Common myeloid progenitor, CD34-positive (primary cell): ENCODE results near the gene NLN. TPM values are rescaled to one million over a fixed set of nuclear protein-coding genes. Genes with fewer than 3 reads are reported as not detected.
A peak's percentile ranks its signal among the peaks of the same experiment; 100 is the strongest.
"Not testable (repeated sequence)": the region's sequence is repeated elsewhere in the genome, so short reads cannot be mapped to it uniquely, and the experiment has no call there.

Source experiments
- CTCF ChIA-PET: fragments of 350-600 bp; sonication (Branson Sonifier 250); formaldehyde crosslinking; loops from one replicate; lab custom pipeline; 2021; ENCODE audit warnings: antibody characterized with exemption; lab: Charles Lee
- POLR2A ChIA-PET: fragments of 350-600 bp; sonication (Branson Sonifier 250); formaldehyde crosslinking; loops from one replicate; lab custom pipeline; 2021; ENCODE audit warnings: antibody characterized with exemption; lab: Charles Lee
- DNase-seq, 3 donors: peaks; one replicate each; pipeline versions ENCODE4 v3.0.0 to v3.0.0-alpha.2; 2013
- H3K27ac ChIP-seq, 2 experiments: 1 replicate in 1 of 2; 2 replicates in 1 of 2; pipeline ENCODE4 v1.7.0; 2013; ENCODE audit warnings: inconsistent platforms in 2 of 2, low read length in 2 of 2, mild to moderate bottlenecking in 2 of 2, low read depth in 1 of 2, moderate library complexity in 1 of 2; ENCODE audit not compliant: severe bottlenecking in 2 of 2, insufficient read depth in 1 of 2, poor library complexity in 1 of 2
- H3K27me3 ChIP-seq, 5 experiments: replicated peaks in 2 of 5; 1 replicate in 3 of 5; 2 replicates in 2 of 5; pipeline versions ENCODE4 v1.6.1 to v1.7.0; 2013; ENCODE audit warnings: low read length in 4 of 5, mild to moderate bottlenecking in 2 of 5, moderate library complexity in 2 of 5, inconsistent platforms in 1 of 5; ENCODE audit not compliant: insufficient read depth in 5 of 5, control insufficient read depth in 4 of 5
- H3K36me3 ChIP-seq, 4 experiments: 1 replicate in 2 of 4; 2 replicates in 2 of 4; pipeline versions ENCODE4 v1.6.1 to v1.7.0; 2013; ENCODE audit warnings: low read length in 3 of 4, control low read depth in 1 of 4, mild to moderate bottlenecking in 1 of 4; ENCODE audit not compliant: control insufficient read depth in 4 of 4, insufficient read depth in 4 of 4
- H3K4me1 ChIP-seq, 4 experiments: 1 replicate in 3 of 4; 2 replicates in 1 of 4; pipeline versions ENCODE4 v1.6.1 to v1.7.1; 2013; ENCODE audit warnings: low read length in 3 of 4, mild to moderate bottlenecking in 3 of 4, control low read depth in 1 of 4, inconsistent platforms in 1 of 4, moderate library complexity in 1 of 4; ENCODE audit not compliant: control insufficient read depth in 4 of 4, insufficient read depth in 4 of 4; ENCODE audit errors: control extremely low read depth in 1 of 4
- H3K4me3 ChIP-seq, 7 experiments: 1 replicate in 4 of 7; 2 replicates in 3 of 7; pipeline versions ENCODE4 v1.5.1 to v1.7.0; 2013; ENCODE audit warnings: mild to moderate bottlenecking in 7 of 7, low read length in 6 of 7, moderate library complexity in 6 of 7, inconsistent platforms in 2 of 7, low read depth in 2 of 7, control low read depth in 1 of 7; ENCODE audit not compliant: insufficient read depth in 4 of 7, control insufficient read depth in 1 of 7; ENCODE audit errors: extremely low read depth in 1 of 7
- H3K9me3 ChIP-seq, 5 experiments: 1 replicate in 4 of 5; 2 replicates in 1 of 5; pipeline versions ENCODE4 v1.6.1 to v1.7.1; 2013; ENCODE audit warnings: low read length in 4 of 5, mild to moderate bottlenecking in 2 of 5, inconsistent platforms in 1 of 5, low read depth in 1 of 5, moderate library complexity in 1 of 5; ENCODE audit not compliant: control insufficient read depth in 4 of 5, insufficient read depth in 2 of 5; ENCODE audit errors: control extremely low read depth in 1 of 5
- WGBS: methylation state at CpG from one replicate; pipeline ENCODE4 v1.1.5; 2013; ENCODE audit not compliant: insufficient coverage; 5-methylcytosine and 5-hydroxymethylcytosine counted together
- polyA plus RNA-seq: library from polyadenylated mRNA; unstranded; fragments of 120-200 nt; gene quantifications from one replicate; pipeline ENCODE4 v1.2.1, GENCODE V29; 2013

The NLN gene
- polyA plus RNA-seq: 12.1 TPM

GRCh38 chr5:65721720-65722574, at the start of gene NLN, which contains the start of gene SGTB:
NLN (plus strand) TSS chr5:65722205; CDS start chr5:65722374, 169 bp downstream.
SGTB (minus strand) TSS chr5:65722109; CDS start chr5:65720807, 1,302 bp downstream.
- H3K27me3 ChIP-seq: no peaks in the 10 kb centered on the region
- under 1% methylated on average over 80 of the region's 92 CpGs for WGBS
- H3K27ac ChIP-seq: peak within 1 kb of the TSS; percentile 61 to 77
- H3K9me3 ChIP-seq: peaks cover 0 to 1% (median 0%) of the 10 kb centered on the region in 5 experiments
- DNase-seq: peak; percentile 72 to 84 (median 79)
- peaks cover 2 to 9% (median 7%) of the 10 kb centered on the region in 4 experiments for H3K36me3 ChIP-seq
- POLR2A ChIA-PET: no interaction called here
- CTCF ChIA-PET: interaction anchor here (1.2 kb wide), 1 partner anchor 16 kb away, joined by 3 read pairs; no protein-coding TSS in a partner anchor
- peaks cover 9 to 37% (median 20%) of the 10 kb centered on the region in 4 experiments for H3K4me1 ChIP-seq
- H3K4me3 ChIP-seq: peak within 1 kb of the TSS; percentile 65 to 98 (median 90)

GRCh38 chr5:65672796-65673195, 49.2 kb upstream of the NLN start:
- Histone ChIP-seq H3K27ac (no peak overlapping the region), H3K4me3 (no peak overlapping the region), H3K36me3 (peaks cover 8 to 13% (median 9%) of the 10 kb centered on the region in 4 experiments), H3K4me1 (no peaks in the 10 kb centered on the region), H3K27me3 (no peaks in the 10 kb centered on the region), H3K9me3 (no peaks in the 10 kb centered on the region)
- DNase-seq: no peak
- no CpG with 5 or more reads among the region's 1 CpG for WGBS
- CTCF ChIA-PET: interaction anchor here (0.6 kb wide), 1 partner anchor 28 kb away, joined by 3 read pairs; no protein-coding TSS in a partner anchor
- POLR2A ChIA-PET: no interaction called here

GRCh38 chr5:65674749-65675148, 47.3 kb upstream of the NLN start:
- Histone ChIP-seq H3K9me3 (no peaks in the 10 kb centered on the region), H3K36me3 (peaks cover 11 to 13% (median 11%) of the 10 kb centered on the region in 4 experiments), H3K4me3 (no peak overlapping the region), H3K27me3 (no peaks in the 10 kb centered on the region), H3K4me1 (no peaks in the 10 kb centered on the region), H3K27ac (no peak overlapping the region)
- DNase-seq: no peak
- ChIA-PET CTCF (no interaction called here), POLR2A (no interaction called here)

GRCh38 chr5:65676056-65676455, 45.9 kb upstream of the NLN start:
- 100% methylated on average over 3 of the region's 3 CpGs for WGBS
- H3K4me3 ChIP-seq, H3K27me3 ChIP-seq, H3K27ac ChIP-seq, DNase-seq, POLR2A ChIA-PET, H3K4me1 ChIP-seq, H3K9me3 ChIP-seq: not testable (repeated sequence)
- H3K36me3 ChIP-seq: peaks cover 5 to 13% (median 11%) of the 10 kb centered on the region in 4 experiments
- CTCF ChIA-PET: interaction anchor here (0.6 to 0.7 kb wide), 2 partner anchors 513 to 774 kb away, joined by 3 read pairs; no protein-coding TSS in a partner anchor

- Histone ChIP-seq H3K9me3 (peaks cover 0 to 2% (median 0%) of the 10 kb centered on the region in 5 experiments), H3K4me1 (no peaks in the 10 kb centered on the region), H3K27ac (no peak overlapping the region), H3K36me3 (peaks cover 13 to 29% (median 18%) of the 10 kb centered on the region in 4 experiments), H3K4me3 (no peak overlapping the region), H3K27me3 (no peaks in the 10 kb centered on the region)
- ChIA-PET POLR2A (no interaction called here), CTCF (no interaction called here)
- no peak for DNase-seq
- 89% methylated on average over 3 of the region's 3 CpGs for WGBS
Measured at GRCh38 chr5:65682148-65682547, 39.9 kb upstream of the NLN start.

- Histone ChIP-seq H3K27ac (no peak overlapping the region), H3K4me3 (no peak overlapping the region), H3K9me3 (no peaks in the 10 kb centered on the region), H3K27me3 (no peaks in the 10 kb centered on the region), H3K36me3 (peaks cover 0 to 11% (median 6%) of the 10 kb centered on the region in 4 experiments), H3K4me1 (no peaks in the 10 kb centered on the region)
- POLR2A ChIA-PET: no interaction called here
- CTCF ChIA-PET: no interaction called here
- 97% methylated on average over 2 of the region's 2 CpGs for WGBS
- no peak for DNase-seq
Measured at GRCh38 chr5:65693121-65693520, 28.9 kb upstream of the NLN start.
